ENCODE data around the gene TFPT.

Gene TFPT

DNA sequence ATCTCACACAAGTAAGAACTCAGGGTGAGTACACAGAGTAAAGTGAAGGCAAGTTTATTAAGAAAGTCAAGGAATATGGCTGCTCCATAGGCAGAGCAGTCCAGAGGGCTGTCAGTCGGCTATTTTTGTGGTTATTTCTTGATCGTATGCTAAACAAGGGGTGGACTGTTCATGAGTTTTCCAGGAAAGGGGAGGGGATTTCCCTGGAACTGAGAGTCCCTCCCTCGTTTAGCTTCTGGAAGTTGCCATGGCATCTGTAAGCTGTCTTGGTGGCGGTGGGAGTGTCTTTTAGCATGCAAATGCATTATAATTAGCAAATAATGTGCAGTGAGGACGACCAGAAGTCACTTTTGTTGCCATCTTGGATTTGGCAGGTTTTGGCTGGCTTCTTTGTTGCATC, 46.0 kb downstream of the TFPT start:
- DNase-seq = no peak

DNA sequence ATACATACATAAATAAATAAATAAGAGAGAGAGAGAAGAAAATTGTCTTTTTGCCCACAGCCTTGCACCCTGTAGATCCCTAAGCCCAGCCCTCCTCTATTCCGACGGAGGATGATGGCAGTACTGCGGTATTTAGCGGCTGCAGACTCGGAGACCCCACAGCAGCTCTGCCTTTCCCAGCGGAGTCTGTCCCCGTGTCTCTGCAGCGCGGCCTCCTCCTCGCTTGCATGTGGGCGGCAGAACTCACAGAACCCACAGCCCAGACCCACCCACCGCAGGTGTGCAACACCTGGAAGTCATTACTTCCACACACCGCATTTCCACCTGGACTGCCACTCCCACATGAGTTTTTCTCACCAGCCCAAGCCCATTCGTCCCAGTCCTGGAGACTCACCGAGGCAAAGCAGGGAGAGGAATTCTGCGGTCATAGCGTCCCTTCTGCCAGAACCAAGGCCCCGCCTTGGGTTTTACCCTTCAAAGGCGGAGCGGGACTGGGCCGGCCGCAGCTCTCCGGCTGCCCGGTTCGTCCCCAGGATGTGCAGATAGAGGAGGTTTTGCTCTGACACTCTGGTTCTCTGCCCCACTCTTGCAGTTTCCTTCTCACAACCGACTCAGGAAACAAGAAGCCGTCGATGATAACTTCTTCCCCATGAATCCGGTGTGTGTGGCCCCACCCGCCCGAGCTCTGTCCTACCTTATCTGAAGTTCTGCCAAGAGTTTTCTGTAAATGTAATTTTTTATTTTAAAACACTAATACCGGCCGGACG, 51.9 kb downstream of the TFPT start, which contains the start of gene VSTM1:
Gene VSTM1 (minus strand): TSS at position 548 of the 767 bp plus-strand sequence. CDS start 120 bp downstream, at position 428.
- DNase-seq = no peak

DNA sequence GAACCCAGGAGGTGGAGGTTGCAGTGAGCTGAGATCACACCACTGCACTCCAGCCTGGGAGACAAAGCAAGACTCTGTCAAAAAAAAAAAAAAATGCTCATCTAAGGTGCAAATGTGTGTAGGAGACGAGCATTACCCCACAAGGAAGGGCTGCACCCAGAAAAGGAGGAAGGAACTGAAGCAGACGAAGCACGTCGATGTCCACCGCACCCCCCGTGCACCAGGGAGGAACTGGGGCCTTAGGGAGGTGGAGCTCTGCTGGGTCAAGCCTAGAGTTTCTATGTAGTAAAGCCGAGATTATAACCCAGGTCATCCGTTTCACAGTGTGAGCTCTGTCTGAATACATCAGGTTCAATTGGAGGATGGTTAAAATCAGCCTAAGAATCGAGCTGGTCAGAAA, 52.8 kb downstream of the TFPT start:
- DNase-seq = peak; percentile 64
